HG03045 (cell line): ENCODE measurements around the gene FAM98C.
"Not testable (repeated sequence)": the region's sequence is repeated elsewhere in the genome, so short reads cannot be mapped to it uniquely, and the experiment has no call there.

Experiments
- ATAC-seq: cut with Tn5 transposase; IDR thresholded peaks from one replicate; pipeline ENCODE4 v1.9.1; 2021; ENCODE audit warnings: mild to moderate bottlenecking, moderate library complexity; ENCODE audit not compliant: unreplicated experiment

Gene FAM98C

DNA sequence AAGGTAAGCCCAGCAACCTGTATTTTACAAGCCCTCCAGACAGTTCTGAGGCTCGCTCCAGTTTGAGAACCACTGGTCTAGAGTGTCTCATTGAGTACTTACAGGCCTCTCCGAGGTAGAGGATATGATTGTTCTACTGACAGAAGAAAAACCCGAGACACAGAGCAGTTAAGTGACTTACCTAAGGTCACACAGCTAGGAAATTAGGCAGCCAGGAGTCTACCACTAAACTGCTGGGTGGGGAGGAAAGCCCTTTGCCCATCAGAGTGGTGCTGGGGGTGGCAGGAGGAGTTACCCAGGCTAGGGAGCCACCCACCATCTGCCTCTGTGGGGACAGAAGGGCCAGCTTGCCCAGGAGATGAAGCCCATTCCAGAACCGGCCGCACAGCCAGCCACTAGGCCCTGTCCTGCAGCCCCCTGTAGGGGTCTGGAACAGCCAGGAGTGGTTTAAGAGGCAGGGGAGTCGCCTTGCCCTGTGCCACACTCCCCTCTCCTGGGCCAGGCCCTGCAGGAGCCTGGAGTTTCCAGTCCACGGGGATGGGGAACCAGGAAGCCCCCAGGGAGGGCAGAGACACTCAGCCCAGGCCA lies 22.4 kb downstream of the FAM98C start:
- ATAC-seq, result no peak

DNA sequence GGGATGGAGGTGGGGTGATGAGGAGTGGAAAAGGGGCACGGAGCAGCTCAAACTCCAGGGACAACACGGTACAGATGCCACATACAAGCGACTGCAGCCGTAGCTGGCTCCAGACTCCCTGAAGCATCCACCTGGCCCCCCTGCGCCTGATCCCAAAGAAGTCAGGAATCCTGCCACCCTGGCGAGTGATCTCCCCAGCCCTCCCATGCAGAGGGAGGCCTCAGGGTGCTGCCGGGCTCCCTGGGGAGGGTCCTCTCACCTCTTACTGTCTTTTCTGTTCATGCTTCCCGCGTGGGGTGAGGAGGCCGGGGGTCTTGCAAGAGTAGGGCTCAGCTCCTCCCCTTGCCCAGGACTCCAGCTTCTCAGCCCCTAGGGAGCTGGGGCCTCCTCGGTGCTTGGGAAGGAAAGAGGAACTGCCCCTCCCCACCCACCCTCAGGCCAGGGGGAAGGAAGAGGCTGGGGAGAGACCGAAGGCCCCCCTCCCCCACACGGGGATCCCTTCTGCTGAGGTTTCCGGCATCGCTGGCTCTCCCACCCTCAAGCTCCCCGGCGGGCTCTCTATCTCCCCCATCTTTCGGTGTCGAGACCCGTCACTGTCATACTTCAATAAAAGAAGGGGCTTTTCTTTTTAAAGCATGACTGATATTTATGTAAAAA lies 23.0 kb downstream of the FAM98C start, which contains the start of gene RASGRP4:
RASGRP4 (minus strand) TSS at position 410 of the 657 bp plus-strand sequence; CDS start at position 282, 128 bp downstream.
- ATAC-seq, result no peak

DNA sequence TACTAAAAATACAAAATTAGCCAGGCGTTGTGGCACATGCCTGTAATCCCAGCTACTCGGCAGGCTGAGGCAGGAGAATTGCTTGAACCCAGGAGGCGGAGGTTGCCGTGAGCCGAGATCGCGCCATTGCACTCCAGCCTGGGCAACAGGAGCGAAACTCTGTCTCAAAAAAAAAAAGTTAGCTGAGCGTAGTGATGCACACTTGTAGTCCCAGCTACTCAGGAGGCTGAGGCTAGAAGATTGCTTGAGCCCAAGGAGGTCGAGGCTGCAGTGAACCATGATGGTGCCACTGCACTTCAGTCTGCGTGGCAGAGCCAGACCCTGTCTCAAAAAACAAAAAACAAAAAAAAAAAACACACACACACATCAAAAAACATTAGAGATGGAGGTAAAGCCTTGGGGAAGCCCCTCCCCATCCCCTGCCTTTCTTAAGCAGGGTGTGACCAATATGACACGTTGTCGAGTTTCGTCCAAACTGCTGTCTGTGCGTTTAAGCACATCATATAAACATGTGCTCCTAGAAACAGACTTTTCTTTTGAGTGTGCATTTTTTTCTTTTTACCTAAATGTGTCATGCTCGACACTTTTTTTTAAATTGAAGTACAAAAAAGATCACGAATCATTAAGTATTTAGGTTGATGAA lies 24.3 kb downstream of the FAM98C start:
- ATAC-seq, result not testable (repeated sequence)

DNA sequence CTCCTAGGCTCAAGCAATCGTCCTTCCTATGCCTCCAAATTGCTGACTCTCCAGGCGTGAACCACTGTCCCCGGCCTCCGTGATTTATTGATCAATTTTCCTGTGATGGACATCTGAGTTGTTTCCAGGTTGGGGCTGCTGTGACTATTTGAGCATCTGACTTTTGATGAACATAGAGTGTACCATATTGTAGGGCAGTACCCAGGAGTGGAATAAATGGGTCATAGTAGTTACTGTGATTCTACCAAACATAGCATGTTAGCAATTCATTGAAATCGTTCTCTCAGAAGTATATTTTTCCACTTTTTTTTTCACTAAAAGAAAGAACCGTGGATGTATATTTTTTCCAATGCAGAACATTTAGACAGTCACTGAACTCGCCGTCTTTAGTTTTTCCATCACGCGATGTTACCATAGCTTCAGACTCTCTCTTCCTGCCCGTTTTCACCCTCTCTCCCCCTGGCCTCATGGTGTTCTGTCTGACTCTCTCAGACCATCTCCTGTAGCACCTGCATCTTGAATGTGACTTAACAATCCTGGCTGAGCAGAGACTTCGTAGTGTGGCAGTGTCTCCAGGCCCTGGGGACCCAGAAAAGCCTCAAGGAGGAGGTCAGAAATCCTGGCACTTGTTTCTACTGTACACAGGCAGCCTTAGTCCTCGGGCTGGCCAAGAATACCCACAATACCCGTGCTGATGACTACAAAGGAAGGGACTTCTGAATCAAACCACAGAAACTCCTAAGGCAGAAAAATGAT lies 26.3 kb downstream of the FAM98C start:
- ATAC-seq, result no peak

DNA sequence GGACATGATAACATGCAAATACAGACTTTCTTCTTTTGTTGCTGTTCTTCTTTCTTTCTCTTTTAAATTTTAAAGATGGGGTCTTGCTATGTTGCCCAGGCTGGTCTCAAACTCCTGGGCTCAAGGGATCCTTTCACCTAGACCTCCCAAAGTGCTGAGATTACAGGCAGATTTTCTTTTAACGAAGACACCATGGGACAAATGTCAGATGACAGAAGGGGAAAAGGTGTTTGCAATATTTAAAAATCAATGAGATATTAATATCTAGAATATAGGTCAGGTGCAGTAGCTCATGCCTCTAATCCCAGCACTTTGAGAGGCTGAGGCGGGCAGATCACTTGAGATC lies 26.9 kb downstream of the FAM98C start:
- no peak for ATAC-seq

- ATAC-seq, result no peak
Measured at GRCh38 chr19:38430931-38431330, 28.0 kb downstream of the FAM98C start.

DNA sequence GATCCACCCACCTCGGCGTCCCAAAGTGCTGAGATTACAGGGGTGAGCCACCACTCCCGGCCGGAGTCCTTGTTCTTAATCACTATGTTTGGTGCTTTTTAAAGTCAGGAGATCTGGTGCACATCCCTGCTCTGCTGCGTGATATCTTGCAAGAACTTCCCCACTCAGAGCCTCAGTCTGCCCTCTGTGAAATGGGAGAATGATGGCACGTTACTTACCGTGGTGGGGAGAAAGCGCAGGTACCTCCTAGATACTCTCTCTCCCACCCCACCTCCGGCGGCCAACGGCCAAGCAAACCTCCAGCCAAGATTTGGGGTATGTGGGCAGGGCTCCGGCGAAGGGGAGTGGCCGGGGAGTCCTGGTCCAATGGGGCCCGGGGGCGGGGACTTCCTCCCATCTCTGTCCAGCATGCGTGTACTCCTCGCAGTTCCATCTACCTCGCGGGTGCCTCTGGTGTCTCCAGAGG lies 30.4 kb downstream of the FAM98C start, which contains the start of gene RYR1:
RYR1 (plus strand) TSS at position 424 of the 466 bp plus-strand sequence. CDS start 139 bp downstream, outside the sequence.
- no peak for ATAC-seq

DNA sequence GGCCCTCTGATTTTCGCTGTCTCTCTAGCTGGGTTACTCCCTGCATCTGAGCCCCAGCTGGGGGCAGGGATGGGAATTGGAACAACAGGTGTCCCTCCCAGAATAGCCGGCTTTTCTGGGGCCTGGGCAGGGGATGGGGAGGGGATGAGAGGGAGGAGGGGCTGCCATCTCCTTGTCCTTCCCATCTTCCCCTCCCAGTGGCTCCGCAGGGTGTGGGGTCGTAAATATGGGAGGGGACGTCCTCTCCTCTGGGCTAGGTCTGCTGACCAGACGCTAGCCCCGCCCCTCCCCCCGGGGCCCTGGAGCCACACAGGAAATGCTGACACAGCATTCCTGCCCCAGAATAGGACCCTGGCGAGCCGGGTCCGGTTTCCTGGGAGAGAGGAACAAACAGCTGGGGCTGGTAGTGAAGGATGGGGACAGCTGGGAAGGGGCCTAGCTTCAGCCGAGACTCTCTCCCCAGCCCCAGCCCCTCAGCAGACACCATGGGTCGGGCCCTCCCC lies 31.7 kb downstream of the FAM98C start:
- ATAC-seq, result no peak

- no peak for ATAC-seq
Measured at GRCh38 chr19:38437295-38437694, 34.4 kb downstream of the FAM98C start.

GRCh38 chr19:38437917-38438316 lies 35.0 kb downstream of the FAM98C start:
- ATAC-seq, result no peak

DNA sequence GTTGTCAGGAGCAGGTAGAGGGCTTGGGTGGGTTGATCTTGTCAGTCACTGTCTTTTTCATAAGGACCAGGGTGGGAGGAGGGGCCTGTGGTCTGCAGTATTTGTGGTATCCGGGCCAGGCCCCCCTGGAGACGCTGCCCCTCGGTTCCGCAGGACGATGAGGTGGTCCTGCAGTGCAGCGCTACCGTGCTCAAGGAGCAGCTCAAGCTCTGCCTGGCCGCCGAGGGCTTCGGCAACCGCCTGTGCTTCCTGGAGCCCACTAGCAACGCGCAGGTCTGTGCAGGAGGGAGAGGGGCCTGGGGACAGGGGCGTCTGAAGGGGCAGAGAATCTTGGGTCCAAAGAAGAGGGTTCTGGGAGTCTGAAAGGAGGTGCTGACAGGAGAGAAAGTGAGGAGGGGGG lies 37.7 kb downstream of the FAM98C start:
- ATAC-seq, result no peak

DNA sequence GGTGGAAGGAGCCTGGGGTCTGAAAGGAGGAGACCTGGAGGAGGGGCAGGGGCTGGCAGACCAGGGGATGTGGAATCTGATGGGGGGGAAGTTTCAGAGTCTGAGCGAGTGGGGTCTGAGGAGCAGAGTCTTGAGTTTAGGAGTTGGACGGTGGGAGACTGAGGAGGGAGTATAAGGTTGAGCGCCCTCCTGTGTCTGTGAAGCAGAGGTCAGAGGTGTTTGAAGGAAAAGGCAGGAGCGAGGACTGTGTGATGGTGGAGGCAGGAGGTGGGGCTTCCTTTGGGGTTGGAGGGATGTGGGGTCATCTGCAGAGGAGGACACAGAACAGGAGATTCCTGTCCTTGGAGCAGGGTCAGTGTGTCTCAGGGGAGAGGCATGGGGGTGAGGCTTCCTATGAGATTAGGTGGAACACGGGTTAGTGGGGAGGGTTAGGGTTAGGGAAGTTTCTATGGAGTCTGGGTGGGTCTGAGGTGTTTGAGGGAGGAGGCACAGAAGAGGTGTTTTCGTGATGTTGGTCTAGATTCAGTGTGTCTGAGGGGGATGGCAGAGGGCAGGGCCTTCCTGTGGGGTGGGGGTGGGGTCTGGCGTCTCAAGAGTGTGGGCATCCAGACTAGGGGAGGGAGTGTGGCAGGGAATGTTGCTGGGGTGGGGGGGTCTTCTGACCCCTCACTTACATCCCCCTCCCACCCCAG lies 38.9 kb downstream of the FAM98C start:
- ATAC-seq, result no peak

DNA sequence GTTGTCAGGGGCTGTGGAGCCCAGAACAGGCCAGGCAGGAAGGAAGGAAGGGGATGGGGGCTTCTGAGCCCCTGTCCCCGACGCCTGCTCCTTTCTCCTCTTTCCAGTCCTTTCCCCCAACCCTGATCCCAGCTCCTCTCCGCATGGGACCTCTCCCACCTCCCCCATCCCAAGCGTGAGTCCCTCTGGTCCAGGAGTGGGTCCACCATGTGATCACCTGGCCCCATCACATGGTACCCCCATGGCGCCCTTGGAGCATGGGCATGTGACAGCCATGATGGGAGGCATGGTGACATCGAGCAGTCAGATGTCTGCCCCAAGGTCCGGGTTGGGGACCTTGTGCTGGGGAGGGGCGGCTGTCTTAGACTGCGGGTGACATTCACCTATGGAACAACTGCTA lies 39.8 kb downstream of the FAM98C start:
- ATAC-seq, result no peak

DNA sequence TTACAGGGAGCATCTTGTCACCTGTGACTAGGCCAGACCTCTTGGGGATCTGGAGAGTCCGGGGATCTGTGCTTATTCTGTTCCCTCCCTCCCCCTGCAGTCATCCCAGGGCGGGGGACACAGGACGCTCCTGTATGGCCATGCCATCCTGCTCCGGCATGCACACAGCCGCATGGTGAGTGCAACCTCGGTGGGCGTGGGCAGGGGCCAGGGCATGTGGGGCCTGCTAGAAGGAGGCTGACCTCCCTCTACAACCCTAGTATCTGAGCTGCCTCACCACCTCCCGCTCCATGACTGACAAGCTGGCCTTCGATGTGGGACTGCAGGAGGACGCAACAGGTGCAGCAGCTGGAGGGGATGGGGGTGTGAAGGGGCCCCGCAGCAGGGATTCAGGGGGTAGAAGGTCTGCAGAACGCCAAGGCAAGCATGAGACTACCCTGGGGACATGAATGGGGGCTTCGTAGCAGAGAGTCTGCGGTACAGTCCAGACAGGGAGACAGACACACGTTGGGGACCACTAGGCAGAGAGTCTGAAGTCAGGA lies 40.6 kb downstream of the FAM98C start:
- ATAC-seq, result no peak

DNA sequence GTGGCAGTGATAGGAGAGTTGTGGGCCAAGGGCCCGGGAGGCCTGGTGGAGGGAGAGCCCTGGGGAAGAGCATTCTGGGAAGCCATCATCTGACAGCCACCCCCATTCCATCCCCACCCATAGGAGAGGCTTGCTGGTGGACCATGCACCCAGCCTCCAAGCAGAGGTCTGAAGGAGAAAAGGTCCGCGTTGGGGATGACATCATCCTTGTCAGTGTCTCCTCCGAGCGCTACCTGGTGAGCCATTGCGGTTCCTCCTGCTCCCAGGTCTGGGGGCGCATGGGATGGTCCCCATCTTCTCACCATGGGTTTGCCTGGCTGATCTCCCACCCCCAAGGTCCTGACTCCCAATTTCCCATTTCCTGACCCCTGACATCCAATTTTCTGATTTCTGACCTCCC lies 41.1 kb downstream of the FAM98C start:
- ATAC-seq, result no peak

DNA sequence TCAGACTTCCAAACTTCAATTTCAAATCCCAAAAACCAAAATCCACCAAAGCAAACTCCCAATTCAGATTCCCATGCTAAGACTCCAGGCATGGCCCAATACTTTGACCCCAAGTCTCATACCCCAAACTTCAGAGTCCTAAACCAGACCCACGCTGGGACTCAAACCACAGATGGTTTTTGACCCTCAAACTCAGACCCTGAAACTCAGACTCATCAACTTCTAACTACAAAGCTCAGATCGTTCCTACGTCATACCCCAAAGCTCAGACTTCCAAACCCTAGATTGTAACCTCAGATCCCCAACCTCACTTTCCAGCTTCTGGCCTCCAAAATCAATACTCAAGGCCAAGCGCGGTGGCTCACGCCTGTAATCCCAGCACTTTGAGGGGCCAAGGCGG lies 42.5 kb downstream of the FAM98C start:
- no peak for ATAC-seq

DNA sequence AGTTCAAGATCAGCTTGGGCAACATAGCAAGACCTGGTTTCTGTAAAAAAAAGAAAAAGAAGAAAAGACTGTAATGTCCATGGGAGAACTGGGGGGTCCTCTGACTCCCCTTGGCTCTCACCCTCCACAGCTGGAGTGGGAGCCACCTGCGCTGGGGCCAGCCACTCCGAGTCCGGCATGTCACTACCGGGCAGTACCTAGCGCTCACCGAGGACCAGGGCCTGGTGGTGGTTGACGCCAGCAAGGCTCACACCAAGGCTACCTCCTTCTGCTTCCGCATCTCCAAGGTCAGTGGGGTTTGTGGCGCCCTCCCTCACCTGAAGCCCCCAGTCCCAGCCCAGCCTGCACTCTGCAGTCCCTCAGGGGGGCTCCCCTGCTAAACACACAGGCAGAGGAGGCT lies 45.3 kb downstream of the FAM98C start:
- no peak for ATAC-seq

- no peak for ATAC-seq
Measured at GRCh38 chr19:38449518-38449917, 46.6 kb downstream of the FAM98C start.

DNA sequence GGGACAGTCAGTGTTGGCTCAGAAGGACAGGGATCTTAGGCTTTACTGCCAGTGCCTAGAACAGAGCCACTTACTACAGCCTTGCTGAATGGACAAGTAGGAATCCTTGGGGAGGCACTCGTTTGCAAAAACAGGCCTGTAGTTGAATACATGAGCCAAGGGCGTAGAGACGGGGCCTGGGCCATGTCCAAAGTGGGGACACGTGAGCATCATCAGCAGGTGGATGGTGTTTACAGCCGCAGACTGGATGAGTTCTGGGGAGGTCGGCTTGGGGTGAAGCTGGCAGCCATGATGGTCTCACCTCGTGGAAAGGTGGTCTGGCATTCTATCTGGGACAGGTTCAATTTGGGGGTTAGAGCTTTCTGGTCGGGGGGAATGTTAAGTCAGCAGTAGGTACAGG lies 48.1 kb downstream of the FAM98C start:
- ATAC-seq, result no peak

- no peak for ATAC-seq
Measured at GRCh38 chr19:38451629-38452028, 48.7 kb downstream of the FAM98C start.
